NCI-H2196 treated with DMSO at 0.1 percent for 48 hours (cell line): ENCODE results near the gene RBM19.
"Not testable (repeated sequence)": the region's sequence is repeated elsewhere in the genome, so short reads cannot be mapped to it uniquely, and the experiment has no call there.

Source experiments
- DNase-seq: peaks from one replicate; lab custom pipeline; 2025; ENCODE audit not compliant: unreplicated experiment; lab: John Stamatoyannopoulos, UW

Gene RBM19

GRCh38 chr12:113908584-113909100, 57.5 kb downstream of the RBM19 start:
- DNase-seq: no peak

- DNase-seq: no peak
These were observed 58.5 kb downstream of the RBM19 start for GRCh38 chr12:113907446-113908180.

- DNase-seq: no peak
These were observed 59.5 kb downstream of the RBM19 start for GRCh38 chr12:113906411-113907200.

GRCh38 chr12:113905829-113906228, 60.3 kb downstream of the RBM19 start:
- no peak for DNase-seq

GRCh38 chr12:113903381-113903863, 62.7 kb downstream of the RBM19 start:
- DNase-seq: no peak

- DNase-seq: not testable (repeated sequence)
These were observed 64.8 kb downstream of the RBM19 start for GRCh38 chr12:113901319-113901718.

- DNase-seq: no peak
These were observed 65.4 kb downstream of the RBM19 start for GRCh38 chr12:113900716-113901115.

GRCh38 chr12:113899561-113900471, 66.3 kb downstream of the RBM19 start:
- no peak for DNase-seq

- DNase-seq: no peak
These were observed 67.0 kb downstream of the RBM19 start for GRCh38 chr12:113899042-113899560.

- no peak for DNase-seq
These were observed 67.7 kb downstream of the RBM19 start for GRCh38 chr12:113898466-113898865.

- no peak for DNase-seq
These were observed 68.7 kb downstream of the RBM19 start for GRCh38 chr12:113897406-113897805.

GRCh38 chr12:113896841-113897240, 69.3 kb downstream of the RBM19 start:
- DNase-seq: no peak

GRCh38 chr12:113896194-113896593, 69.9 kb downstream of the RBM19 start:
- DNase-seq: no peak

GRCh38 chr12:113895176-113895575, 70.9 kb downstream of the RBM19 start:
- no peak for DNase-seq

GRCh38 chr12:113894697-113895096, 71.4 kb downstream of the RBM19 start:
- DNase-seq: no peak

- DNase-seq: no peak
These were observed 72.9 kb downstream of the RBM19 start for GRCh38 chr12:113893221-113893620.

- DNase-seq: no peak
These were observed 73.6 kb downstream of the RBM19 start for GRCh38 chr12:113892556-113892955.

GRCh38 chr12:113891739-113892520, 74.2 kb downstream of the RBM19 start:
- DNase-seq: no peak

GRCh38 chr12:113891167-113891692, 74.9 kb downstream of the RBM19 start:
- DNase-seq: no peak
